HepG2 (cell line): Measurements from ENCODE around the gene HACD2. TPM values are rescaled to one million over a fixed set of nuclear protein-coding genes. Genes with fewer than 3 reads are reported as not detected.

Source experiments
- AFF4 ChIP-seq: sonication (generic); formaldehyde crosslinking; IDR thresholded peaks from 2 replicates; pipeline ENCODE4 v1.4.0; 2020; ENCODE audit warnings: missing genetic modification reagents
- BRD4 ChIP-seq: sonication (generic); formaldehyde crosslinking; IDR thresholded peaks from 2 replicates; pipeline ENCODE4 v1.4.0; 2020; ENCODE audit warnings: missing genetic modification reagents
- FOXK2 ChIP-seq: fragments of 450-650 bp; IDR thresholded peaks from 2 replicates; pipeline ENCODE4 v1.6.1; 2016
- FUBP1 ChIP-seq: sonication (generic); formaldehyde crosslinking; IDR thresholded peaks from 2 replicates; pipeline ENCODE4 v1.5.1; 2020; ENCODE audit warnings: missing genetic modification reagents, mild to moderate bottlenecking, borderline replicate concordance
- IKZF4 ChIP-seq: sonication (generic); formaldehyde crosslinking; IDR thresholded peaks from 2 replicates; pipeline ENCODE4 v1.5.1; 2020; ENCODE audit warnings: borderline replicate concordance, mild to moderate bottlenecking, low read depth, missing genetic modification reagents; ENCODE audit errors: not compliant biosample characterization
- NFE2L2 ChIP-seq: fragments of 150-350 bp; IDR thresholded peaks from 2 replicates; pipeline ENCODE4 v1.6.1; 2014; ENCODE audit warnings: low read length
- NONO ChIP-seq, 2 experiments: fragments of 450-650 bp in 1 of 2; sonication (generic) in 1 of 2; formaldehyde crosslinking in 1 of 2; IDR thresholded peaks in 1 of 2; conservative IDR thresholded peaks in 1 of 2; 2 replicates each; pipeline versions ENCODE4 v1.6.1 to v1.8.0; 2017 to 2022; ENCODE audit warnings: mild to moderate bottlenecking in 1 of 2, missing genetic modification reagents in 1 of 2, moderate library complexity in 1 of 2
- PREB ChIP-seq: sonication (generic); formaldehyde crosslinking; IDR thresholded peaks from 2 replicates; pipeline ENCODE4 v1.4.0; 2020; ENCODE audit warnings: missing genetic modification reagents
- TFAP4 ChIP-seq: sonication (generic); IDR thresholded peaks from 2 replicates; pipeline ENCODE4 v1.6.1; 2016; ENCODE audit warnings: low read depth, borderline replicate concordance
- TMF1 ChIP-seq: sonication (generic); formaldehyde crosslinking; IDR thresholded peaks from 2 replicates; pipeline ENCODE4 v1.8.1; 2022; ENCODE audit warnings: low read depth, missing genetic modification reagents
- TRIM24 ChIP-seq: sonication (generic); formaldehyde crosslinking; IDR thresholded peaks from 2 replicates; pipeline ENCODE4 v1.8.0; 2022; ENCODE audit warnings: mild to moderate bottlenecking, missing genetic modification reagents
- ZBTB43 ChIP-seq: sonication (generic); formaldehyde crosslinking; conservative IDR thresholded peaks from 2 replicates; pipeline ENCODE4 v1.4.0; 2020; ENCODE audit warnings: missing genetic modification reagents
- ZFYVE20 ChIP-seq: sonication (generic); formaldehyde crosslinking; IDR thresholded peaks from 2 replicates; pipeline ENCODE4 v1.8.0; 2023; ENCODE audit warnings: low read depth, mild to moderate bottlenecking, moderate library complexity, missing genetic modification reagents, borderline replicate concordance
- ZNF296 ChIP-seq: sonication (generic); formaldehyde crosslinking; conservative IDR thresholded peaks from 2 replicates; pipeline ENCODE4 v1.5.0; 2020; ENCODE audit warnings: mild to moderate bottlenecking, missing genetic modification reagents
- ZNF564 ChIP-seq: sonication (generic); formaldehyde crosslinking; IDR thresholded peaks from 2 replicates; pipeline ENCODE4 v1.8.1; 2023; ENCODE audit warnings: mild to moderate bottlenecking, missing genetic modification reagents
- ZNF790 ChIP-seq: sonication (generic); formaldehyde crosslinking; IDR thresholded peaks from 2 replicates; pipeline ENCODE4 v1.8.0; 2022; ENCODE audit warnings: missing genetic modification reagents, mild to moderate bottlenecking, borderline replicate concordance
- ZNF878 ChIP-seq: sonication (generic); formaldehyde crosslinking; IDR thresholded peaks from 2 replicates; pipeline ENCODE4 v1.8.1; 2023; ENCODE audit warnings: mild to moderate bottlenecking, missing genetic modification reagents, moderate library complexity
- polyA plus RNA-seq, 8 experiments: library from polyadenylated mRNA; depleted of rRNA in 3 of 8; stranded (reverse) in 7 of 8; unstranded in 1 of 8; fragments of >200 nt; fragmentation: Illumina TruSeq in 4 of 8; extraction: Trizol in 4 of 8; gene quantifications; 2 replicates each; pipeline versions ENCODE4 v1.2.1 to v1.2.3, GENCODE V29; 2011 to 2016; ENCODE audit warnings: low read depth in 4 of 8, missing spikeins in 1 of 8, mixed read lengths in 1 of 8; ENCODE audit not compliant: insufficient read depth in 1 of 8
- total RNA-seq, 5 experiments: library from RNA; depleted of rRNA; stranded (reverse); fragments of >200 nt; fragmentation: Illumina TruSeq; extraction: Trizol; gene quantifications; 2 replicates each; pipeline ENCODE4 v1.2.3, GENCODE V29; 2016; ENCODE audit warnings: low read depth in 1 of 5
- TF ChIP-seq, protein P1 (sequence below): sonication (generic); formaldehyde crosslinking; IDR thresholded peaks from 2 replicates; pipeline ENCODE4 v1.8.1; 2023; ENCODE audit warnings: mild to moderate bottlenecking, missing genetic modification reagents

The HACD2 gene
- total and polyA plus RNA-seq, 2 of the 13 experiments (the other 11 are each of a cell fraction or from before 2014, with no cell fraction given) = 47.0 to 50.4 TPM

GRCh38 chr3:123605789-123606234 is 21.0 kb upstream of the HACD2 start (continued):
- TF ChIP-seq ZFYVE20 (CRISPR knock-in tag) = no peak
- no peak for TF ChIP-seq TRIM24
- no peak for TF ChIP-seq IKZF4
- no peak for TF ChIP-seq NFE2L2
- no peak for TF ChIP-seq PREB (CRISPR knock-in tag)
- TF ChIP-seq AFF4 (CRISPR knock-in tag) = no peak
- TF ChIP-seq ZBTB43 = peak; percentile 37; the same call in 1 of the 2 replicates
- TF ChIP-seq ZNF790 = no peak
- no peak for TF ChIP-seq BRD4
- TF ChIP-seq ZNF564 (CRISPR knock-in tag) = no peak
- TF ChIP-seq, protein P1, sequence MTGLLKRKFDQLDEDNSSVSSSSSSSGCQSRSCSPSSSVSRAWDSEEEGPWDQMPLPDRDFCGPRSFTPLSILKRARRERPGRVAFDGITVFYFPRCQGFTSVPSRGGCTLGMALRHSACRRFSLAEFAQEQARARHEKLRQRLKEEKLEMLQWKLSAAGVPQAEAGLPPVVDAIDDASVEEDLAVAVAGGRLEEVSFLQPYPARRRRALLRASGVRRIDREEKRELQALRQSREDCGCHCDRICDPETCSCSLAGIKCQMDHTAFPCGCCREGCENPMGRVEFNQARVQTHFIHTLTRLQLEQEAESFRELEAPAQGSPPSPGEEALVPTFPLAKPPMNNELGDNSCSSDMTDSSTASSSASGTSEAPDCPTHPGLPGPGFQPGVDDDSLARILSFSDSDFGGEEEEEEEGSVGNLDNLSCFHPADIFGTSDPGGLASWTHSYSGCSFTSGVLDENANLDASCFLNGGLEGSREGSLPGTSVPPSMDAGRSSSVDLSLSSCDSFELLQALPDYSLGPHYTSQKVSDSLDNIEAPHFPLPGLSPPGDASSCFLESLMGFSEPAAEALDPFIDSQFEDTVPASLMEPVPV (CRISPR knock-in tag) = no peak; the same call in 1 of the 2 replicates
- no peak for TF ChIP-seq FUBP1 (CRISPR knock-in tag)
- TF ChIP-seq ZNF296 (CRISPR knock-in tag) = no peak
- TF ChIP-seq TMF1 (CRISPR knock-in tag) = no peak
- TF ChIP-seq TFAP4 = peak; percentile 27; the same call in 1 of the 2 replicates
- no peak for TF ChIP-seq FOXK2
- no peak for TF ChIP-seq NONO (IDR thresholded peaks at IDR 0.05)
- peak; percentile 67 for TF ChIP-seq NONO (CRISPR knock-in tag; conservative IDR thresholded peaks at IDR 0.05)
- TF ChIP-seq ZNF878 (CRISPR knock-in tag) = peak; percentile 90; the same call in 1 of the 2 replicates
